Measurements from ENCODE around the gene NTNG1. TPM values are rescaled to one million over a fixed set of nuclear protein-coding genes. Genes with fewer than 3 reads are reported as not detected.

The NTNG1 gene
- total RNA-seq, 2 experiments from 2014 or later = 2.3 to 5.9 TPM

DNA sequence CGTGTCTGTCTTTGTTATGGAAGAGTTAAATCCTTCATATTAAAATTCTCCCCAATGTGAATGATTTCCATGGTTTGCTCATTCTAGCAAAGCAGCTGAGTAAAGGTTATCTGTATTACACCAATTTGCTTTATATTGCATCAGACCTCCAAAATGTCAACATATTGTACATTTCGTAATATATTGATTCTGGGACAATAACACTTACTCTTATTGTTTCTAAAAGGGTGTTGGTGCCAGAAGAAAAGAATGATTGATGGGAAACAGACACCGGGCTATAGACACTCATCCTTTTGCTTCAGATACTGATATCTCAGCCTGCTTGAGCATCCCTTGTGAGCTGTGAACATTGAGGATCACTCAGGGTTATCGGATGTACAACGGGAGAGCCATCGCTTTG is 7.0 kb downstream of the NTNG1 start:
- no peak for DNase-seq (ENCODE audit: low spot score)
- CTCF ChIA-PET (ENCODE audit: unreplicated experiment) = no interaction called here
- no peak overlapping the region for H3K4me3 ChIP-seq (ENCODE audit: low read depth, low read length, poor library complexity, severe bottlenecking)
- no peaks in the 10 kb centered on the region for H4K20me1 ChIP-seq (ENCODE audit: insufficient read depth, low read length)
- H3K79me2 ChIP-seq (ENCODE audit: insufficient read depth, low read depth, low read length) = no peaks in the 10 kb centered on the region
- H3K9me2 ChIP-seq (ENCODE audit: insufficient read depth, low read length) = no peaks in the 10 kb centered on the region
- no peaks in the 10 kb centered on the region for H3K36me3 ChIP-seq (ENCODE audit: insufficient read depth, low read length)
- POLR2A ChIA-PET = interaction anchor here (0.8 kb wide), 1 partner anchor 9 kb away, joined by 3 read pairs; no protein-coding TSS in a partner anchor
- H3K4me1 ChIP-seq (ENCODE audit: insufficient read depth, low read length, poor library complexity, severe bottlenecking) = peaks cover 11% of the 10 kb centered on the region
- intact Hi-C loops (cut with micrococcal nuclease; ENCODE audit: unreplicated experiment) = loop anchor here (10.0 kb wide), 1 partner anchor 57 kb away; no protein-coding TSS in a partner anchor
- TF ChIP-seq, protein P1, sequence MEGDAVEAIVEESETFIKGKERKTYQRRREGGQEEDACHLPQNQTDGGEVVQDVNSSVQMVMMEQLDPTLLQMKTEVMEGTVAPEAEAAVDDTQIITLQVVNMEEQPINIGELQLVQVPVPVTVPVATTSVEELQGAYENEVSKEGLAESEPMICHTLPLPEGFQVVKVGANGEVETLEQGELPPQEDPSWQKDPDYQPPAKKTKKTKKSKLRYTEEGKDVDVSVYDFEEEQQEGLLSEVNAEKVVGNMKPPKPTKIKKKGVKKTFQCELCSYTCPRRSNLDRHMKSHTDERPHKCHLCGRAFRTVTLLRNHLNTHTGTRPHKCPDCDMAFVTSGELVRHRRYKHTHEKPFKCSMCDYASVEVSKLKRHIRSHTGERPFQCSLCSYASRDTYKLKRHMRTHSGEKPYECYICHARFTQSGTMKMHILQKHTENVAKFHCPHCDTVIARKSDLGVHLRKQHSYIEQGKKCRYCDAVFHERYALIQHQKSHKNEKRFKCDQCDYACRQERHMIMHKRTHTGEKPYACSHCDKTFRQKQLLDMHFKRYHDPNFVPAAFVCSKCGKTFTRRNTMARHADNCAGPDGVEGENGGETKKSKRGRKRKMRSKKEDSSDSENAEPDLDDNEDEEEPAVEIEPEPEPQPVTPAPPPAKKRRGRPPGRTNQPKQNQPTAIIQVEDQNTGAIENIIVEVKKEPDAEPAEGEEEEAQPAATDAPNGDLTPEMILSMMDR (conservative IDR thresholded peaks at IDR 0.05; ENCODE audit: low read length) = no peak
- no peak for TF ChIP-seq EZH2phosphoT487 (IDR thresholded peaks at IDR 0.05; ENCODE audit: borderline replicate concordance, low read depth, low read length)
- H3K27ac ChIP-seq (ENCODE audit: low read depth, low read length, poor library complexity, severe bottlenecking) = no peak overlapping the region
- BruUV-seq (replicated peaks) = no TSS peak
- no peak overlapping the region for H3K4me2 ChIP-seq (ENCODE audit: low read length)
- H3K9me3 ChIP-seq (ENCODE audit: low read length) = no peaks in the 10 kb centered on the region
- H2AFZ ChIP-seq (ENCODE audit: low read length) = no peak overlapping the region

DNA sequence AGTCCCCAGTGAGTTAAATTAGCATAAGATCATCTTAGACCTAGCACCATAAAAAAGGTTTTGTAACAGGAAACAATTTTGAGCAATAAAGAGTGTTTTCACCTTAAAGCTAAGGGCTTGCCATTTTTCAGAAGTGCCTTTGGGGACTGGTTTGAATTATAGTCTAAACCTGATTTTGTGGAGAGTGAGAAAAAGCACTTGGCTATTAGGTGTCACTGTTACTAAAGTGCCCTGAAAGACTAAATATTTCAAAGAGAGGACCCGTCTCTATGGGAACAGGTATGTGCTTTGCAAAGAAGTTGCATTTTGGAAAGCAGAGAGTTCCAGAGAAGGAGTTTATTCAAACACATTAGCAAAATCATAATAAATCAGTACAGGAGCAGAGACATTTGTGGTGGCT is 9.1 kb downstream of the NTNG1 start:
- Histone ChIP-seq H3K9me3 (ENCODE audit: low read length) (no peaks in the 10 kb centered on the region), H3K27ac (ENCODE audit: low read depth, low read length, poor library complexity, severe bottlenecking) (no peak overlapping the region), H3K79me2 (ENCODE audit: insufficient read depth, low read depth, low read length) (no peaks in the 10 kb centered on the region), H3K4me1 (ENCODE audit: insufficient read depth, low read length, poor library complexity, severe bottlenecking) (peaks cover 11% of the 10 kb centered on the region), H4K20me1 (ENCODE audit: insufficient read depth, low read length) (no peaks in the 10 kb centered on the region), H3K4me2 (ENCODE audit: low read length) (peak overlapping the region; percentile 18), H3K36me3 (ENCODE audit: insufficient read depth, low read length) (no peaks in the 10 kb centered on the region), H3K9me2 (ENCODE audit: insufficient read depth, low read length) (no peaks in the 10 kb centered on the region), H3K4me3 (ENCODE audit: low read depth, low read length, poor library complexity, severe bottlenecking) (no peak overlapping the region), H2AFZ (ENCODE audit: low read length) (no peak overlapping the region)
- intact Hi-C loops (cut with micrococcal nuclease; ENCODE audit: unreplicated experiment) = loop anchor here (10.0 kb wide), 1 partner anchor 55 kb away; no protein-coding TSS in a partner anchor
- no peak for DNase-seq (ENCODE audit: low spot score)
- CTCF ChIA-PET (ENCODE audit: unreplicated experiment) = no interaction called here
- no TSS peak for BruUV-seq (replicated peaks)
- POLR2A ChIA-PET = interaction anchor here (0.6 to 0.8 kb wide), 2 partner anchors 21 to 81 kb away, joined by 3 read pairs; no protein-coding TSS in a partner anchor
- TF ChIP-seq, protein P1 (conservative IDR thresholded peaks at IDR 0.05; ENCODE audit: low read length) = no peak
- no peak for TF ChIP-seq EZH2phosphoT487 (IDR thresholded peaks at IDR 0.05; ENCODE audit: borderline replicate concordance, low read depth, low read length)

DNA sequence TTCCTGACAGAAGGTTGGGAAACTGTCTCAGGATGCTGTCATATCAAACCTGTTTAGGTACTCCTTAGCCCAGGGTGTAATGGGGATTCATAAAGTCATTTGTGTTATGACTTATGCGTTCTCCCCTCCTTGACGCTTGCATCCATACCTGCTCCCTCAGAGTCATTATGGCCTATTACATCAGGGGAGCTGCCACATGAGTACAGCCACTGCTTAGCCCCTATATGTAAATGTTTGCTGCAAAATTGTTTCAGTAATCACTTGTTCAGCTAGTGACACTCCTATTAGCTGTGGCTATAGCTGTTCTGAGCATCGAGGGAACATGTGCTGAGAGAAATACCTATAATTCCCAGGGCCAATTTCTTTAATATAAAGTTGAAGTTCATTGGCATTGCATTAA is 10.5 kb downstream of the NTNG1 start:
- CTCF ChIA-PET (ENCODE audit: unreplicated experiment) = no interaction called here

More for the DNA sequence above, 10.5 kb downstream of the NTNG1 start:
- Histone ChIP-seq H3K9me3 (ENCODE audit: low read length) (no peaks in the 10 kb centered on the region), H3K9me2 (ENCODE audit: insufficient read depth, low read length) (no peaks in the 10 kb centered on the region), H3K4me1 (ENCODE audit: insufficient read depth, low read length, poor library complexity, severe bottlenecking) (peaks cover 11% of the 10 kb centered on the region), H2AFZ (ENCODE audit: low read length) (no peak overlapping the region), H3K4me2 (ENCODE audit: low read length) (no peak overlapping the region), H4K20me1 (ENCODE audit: insufficient read depth, low read length) (no peaks in the 10 kb centered on the region), H3K27ac (ENCODE audit: low read depth, low read length, poor library complexity, severe bottlenecking) (no peak overlapping the region), H3K4me3 (ENCODE audit: low read depth, low read length, poor library complexity, severe bottlenecking) (no peak overlapping the region), H3K79me2 (ENCODE audit: insufficient read depth, low read depth, low read length) (no peaks in the 10 kb centered on the region), H3K36me3 (ENCODE audit: insufficient read depth, low read length) (no peaks in the 10 kb centered on the region)
- POLR2A ChIA-PET = no interaction called here
- intact Hi-C loops (cut with micrococcal nuclease; ENCODE audit: unreplicated experiment) = no loop called here
- no peak for DNase-seq (ENCODE audit: low spot score)
- TF ChIP-seq, protein P1 (conservative IDR thresholded peaks at IDR 0.05; ENCODE audit: low read length) = no peak
- no peak for TF ChIP-seq EZH2phosphoT487 (IDR thresholded peaks at IDR 0.05; ENCODE audit: borderline replicate concordance, low read depth, low read length)
- no TSS peak for BruUV-seq (replicated peaks)
